Activated CD8-positive, alpha-beta T cell treated with anti-CD3 and anti-CD28 coated beads, Interleukin-2, amount 10 ng/mL, durations not matched to agents 7 days and 5 days (primary cell): ENCODE results near the gene PEAK1. TPM values are rescaled to one million over a fixed set of nuclear protein-coding genes. Genes with fewer than 3 reads are reported as not detected.
"Not testable (repeated sequence)": the region's sequence is repeated elsewhere in the genome, so short reads cannot be mapped to it uniquely, and the experiment has no call there.

Source experiments
- ATAC-seq: fragments of 150-1000 bp; cut with Tn5 transposase; one replicate; pipeline ENCODE4 v1.10.0; 2021; ENCODE audit warnings: moderate library complexity
- CTCF ChIA-PET: fragments of 350-600 bp; sonication (Branson Sonifier 250); formaldehyde crosslinking; loops from one replicate; lab custom pipeline; 2021; ENCODE audit warnings: antibody characterized with exemption; lab: Charles Lee
- POLR2A ChIA-PET: fragments of 350-600 bp; sonication (Branson Sonifier 250); formaldehyde crosslinking; loops from one replicate; lab custom pipeline; 2021; ENCODE audit warnings: antibody characterized with exemption; lab: Charles Lee
- DNase-seq: peaks from one replicate; pipeline ENCODE4 v3.0.0-alpha.2; 2020
- H3K27ac Mint-ChIP-seq: one replicate; pipeline ENCODE4 v1.8.0; 2021; ENCODE audit warnings: mild to moderate bottlenecking, mixed read lengths
- H3K27me3 Mint-ChIP-seq: one replicate; pipeline ENCODE4 v1.8.0; 2021; ENCODE audit warnings: low read depth, mixed read lengths
- H3K36me3 Mint-ChIP-seq: one replicate; pipeline ENCODE4 v1.8.0; 2021; ENCODE audit warnings: low read depth, mixed read lengths
- H3K4me1 Mint-ChIP-seq: one replicate; pipeline ENCODE4 v1.8.0; 2021; ENCODE audit warnings: low read depth, mixed read lengths
- H3K4me3 Mint-ChIP-seq: one replicate; pipeline ENCODE4 v1.8.0; 2021; ENCODE audit warnings: mild to moderate bottlenecking, mixed read lengths
- H3K9me3 Mint-ChIP-seq: one replicate; pipeline ENCODE4 v1.8.0; 2022; ENCODE audit warnings: mixed read lengths; ENCODE audit not compliant: insufficient read depth
- total RNA-seq, 2 experiments: library from RNA; stranded (reverse); gene quantifications; one replicate each; pipeline ENCODE4 v1.2.3, GENCODE V29; 2021

The PEAK1 gene
- total RNA-seq, 2 experiments from 2014 or later, result 30.4 to 30.7 TPM

GRCh38 chr15:77412972-77413698 lies 6.8 kb downstream of the PEAK1 start:
- DNase-seq (no peak), ATAC-seq (no peak)
- H3K4me1 Mint-ChIP-seq, result peaks cover 34% of the 10 kb centered on the region
- H3K9me3 Mint-ChIP-seq, result no peaks in the 10 kb centered on the region
- no peak overlapping the region for H3K27ac Mint-ChIP-seq
- ChIA-PET CTCF (interaction anchor here (1.2 kb wide), 1 partner anchor 226 kb away, joined by 3 read pairs; no protein-coding TSS in a partner anchor), POLR2A (no interaction called here)
- no peaks in the 10 kb centered on the region for H3K27me3 Mint-ChIP-seq
- peaks cover 5% of the 10 kb centered on the region for H3K36me3 Mint-ChIP-seq
- H3K4me3 Mint-ChIP-seq, result no peak overlapping the region

- Mint-ChIP-seq H3K4me3 (no peak overlapping the region), H3K9me3 (no peaks in the 10 kb centered on the region), H3K4me1 (peaks cover 37% of the 10 kb centered on the region), H3K36me3 (peaks cover 13% of the 10 kb centered on the region), H3K27me3 (no peaks in the 10 kb centered on the region), H3K27ac (no peak overlapping the region)
- ChIA-PET POLR2A (no interaction called here), CTCF (no interaction called here)
- DNase-seq (no peak), ATAC-seq (no peak)
Observed at GRCh38 chr15:77411619-77411976, 8.3 kb downstream of the PEAK1 start.

GRCh38 chr15:77410701-77411618 lies 8.9 kb downstream of the PEAK1 start:
- Mint-ChIP-seq H3K4me1 (peaks cover 43% of the 10 kb centered on the region), H3K4me3 (no peak overlapping the region), H3K27ac (no peak overlapping the region), H3K36me3 (peaks cover 13% of the 10 kb centered on the region), H3K27me3 (no peaks in the 10 kb centered on the region), H3K9me3 (no peaks in the 10 kb centered on the region)
- CTCF ChIA-PET, result interaction anchor here (1.3 to 2.1 kb wide), 4 partner anchors 8 to 224 kb away, joined by 3 to 8 read pairs (median 6); no protein-coding TSS in a partner anchor
- DNase-seq (no peak), ATAC-seq (no peak)
- POLR2A ChIA-PET, result interaction anchor here (1.3 to 1.8 kb wide), 3 partner anchors 8 to 132 kb away, joined by 3 to 14 read pairs (median 4); partner anchors contain the start of gene PEAK1

GRCh38 chr15:77410157-77410500 lies 9.8 kb downstream of the PEAK1 start:
- not testable (repeated sequence) for H3K9me3 Mint-ChIP-seq, ATAC-seq, DNase-seq, H3K27me3 Mint-ChIP-seq
- peak overlapping the region; percentile 88 for H3K27ac Mint-ChIP-seq
- peaks cover 49% of the 10 kb centered on the region for H3K4me1 Mint-ChIP-seq
- ChIA-PET CTCF (interaction anchor here (0.9 to 2.1 kb wide), 5 partner anchors 9 to 224 kb away, joined by 3 to 8 read pairs (median 5); no protein-coding TSS in a partner anchor), POLR2A (interaction anchor here (1.3 to 1.8 kb wide), 3 partner anchors 9 to 133 kb away, joined by 3 to 14 read pairs (median 4); partner anchors contain the start of gene PEAK1)
- H3K4me3 Mint-ChIP-seq, result peak overlapping the region; percentile 51
- peaks cover 13% of the 10 kb centered on the region for H3K36me3 Mint-ChIP-seq

GRCh38 chr15:77409259-77410156 lies 10.4 kb downstream of the PEAK1 start:
- Mint-ChIP-seq H3K4me1 (peaks cover 50% of the 10 kb centered on the region), H3K27me3 (no peaks in the 10 kb centered on the region), H3K9me3 (no peaks in the 10 kb centered on the region), H3K27ac (peak overlapping the region; percentile 88), H3K36me3 (peaks cover 13% of the 10 kb centered on the region), H3K4me3 (peak overlapping the region; percentile 51)
- POLR2A ChIA-PET, result interaction anchor here (0.7 to 1.8 kb wide), 4 partner anchors 10 to 134 kb away, joined by 3 to 14 read pairs (median 4); partner anchors contain the start of gene PEAK1
- CTCF ChIA-PET, result interaction anchor here (0.9 to 2.1 kb wide), 5 partner anchors 9 to 223 kb away, joined by 3 to 8 read pairs (median 5); no protein-coding TSS in a partner anchor
- ATAC-seq (peak; percentile 93), DNase-seq (peak; percentile 72)

- H3K27ac Mint-ChIP-seq, result no peak overlapping the region
- POLR2A ChIA-PET, result interaction anchor here (0.6 to 1.3 kb wide), 2 partner anchors 12 to 448 kb away, joined by 3 read pairs; no protein-coding TSS in a partner anchor
- no peak for DNase-seq
- H3K36me3 Mint-ChIP-seq, result peaks cover 11% of the 10 kb centered on the region
- no peak overlapping the region for H3K4me3 Mint-ChIP-seq
- no peak for ATAC-seq
- CTCF ChIA-PET, result interaction anchor here (1.8 to 2.2 kb wide), 2 partner anchors 12 to 136 kb away, joined by 5 to 10 read pairs; no protein-coding TSS in a partner anchor
- H3K27me3 Mint-ChIP-seq, result no peaks in the 10 kb centered on the region
- H3K9me3 Mint-ChIP-seq, result no peaks in the 10 kb centered on the region
- H3K4me1 Mint-ChIP-seq, result peaks cover 48% of the 10 kb centered on the region
Observed at GRCh38 chr15:77406846-77407245, 13.1 kb downstream of the PEAK1 start.

- ATAC-seq, DNase-seq, H3K27ac Mint-ChIP-seq, H3K9me3 Mint-ChIP-seq, H3K4me3 Mint-ChIP-seq, H3K27me3 Mint-ChIP-seq: not testable (repeated sequence)
- H3K36me3 Mint-ChIP-seq, result peaks cover 11% of the 10 kb centered on the region
- peaks cover 51% of the 10 kb centered on the region for H3K4me1 Mint-ChIP-seq
- CTCF ChIA-PET, result interaction anchor here (0.8 to 2.2 kb wide), 3 partner anchors 12 to 182 kb away, joined by 3 to 10 read pairs (median 5); no protein-coding TSS in a partner anchor
- POLR2A ChIA-PET, result interaction anchor here (1.3 kb wide), 1 partner anchor 13 kb away, joined by 3 read pairs; no protein-coding TSS in a partner anchor
Observed at GRCh38 chr15:77406173-77406759, 13.6 kb downstream of the PEAK1 start.

- ATAC-seq, result no peak
- H3K36me3 Mint-ChIP-seq, result peaks cover 25% of the 10 kb centered on the region
- H3K4me3 Mint-ChIP-seq, result no peak overlapping the region
Observed at GRCh38 chr15:77402740-77403379, 17.0 kb downstream of the PEAK1 start.

GRCh38 chr15:77400258-77400657 lies 19.6 kb downstream of the PEAK1 start:
- Mint-ChIP-seq H3K4me3 (no peak overlapping the region), H3K27ac (no peak overlapping the region), H3K4me1 (peaks cover 10% of the 10 kb centered on the region), H3K27me3 (no peaks in the 10 kb centered on the region), H3K36me3 (peaks cover 22% of the 10 kb centered on the region), H3K9me3 (peaks cover 42% of the 10 kb centered on the region)
- CTCF ChIA-PET, result no interaction called here
- ATAC-seq (no peak), DNase-seq (no peak)
- POLR2A ChIA-PET, result no interaction called here

More at GRCh38 chr15:77402740-77403379, 17.0 kb downstream of the PEAK1 start:
- H3K27ac Mint-ChIP-seq, result no peak overlapping the region
- H3K27me3 Mint-ChIP-seq, result no peaks in the 10 kb centered on the region
- DNase-seq, result no peak
- peaks cover 22% of the 10 kb centered on the region for H3K9me3 Mint-ChIP-seq
- peaks cover 33% of the 10 kb centered on the region for H3K4me1 Mint-ChIP-seq
- ChIA-PET POLR2A (interaction anchor here (0.7 kb wide), 1 partner anchor 878 kb away, joined by 3 read pairs; no protein-coding TSS in a partner anchor), CTCF (interaction anchor here (1.0 to 1.4 kb wide), 2 partner anchors 13 to 94 kb away, joined by 3 to 4 read pairs; no protein-coding TSS in a partner anchor)

- Mint-ChIP-seq H3K4me1 (peaks cover 8% of the 10 kb centered on the region), H3K36me3 (peaks cover 25% of the 10 kb centered on the region), H3K4me3 (no peak overlapping the region), H3K27me3 (no peaks in the 10 kb centered on the region), H3K9me3 (peaks cover 52% of the 10 kb centered on the region), H3K27ac (no peak overlapping the region)
- ATAC-seq (no peak), DNase-seq (no peak)
- POLR2A ChIA-PET, result no interaction called here
- CTCF ChIA-PET, result no interaction called here
Observed at GRCh38 chr15:77398927-77399326, 21.0 kb downstream of the PEAK1 start.
